HG02588 (cell line): Measurements from ENCODE around the gene ZNF23.

Experiments used
- ATAC-seq: cut with Tn5 transposase; IDR thresholded peaks from one replicate; pipeline ENCODE4 v1.9.1; 2021; ENCODE audit warnings: mild to moderate bottlenecking, moderate library complexity; ENCODE audit not compliant: unreplicated experiment

Gene ZNF23

DNA sequence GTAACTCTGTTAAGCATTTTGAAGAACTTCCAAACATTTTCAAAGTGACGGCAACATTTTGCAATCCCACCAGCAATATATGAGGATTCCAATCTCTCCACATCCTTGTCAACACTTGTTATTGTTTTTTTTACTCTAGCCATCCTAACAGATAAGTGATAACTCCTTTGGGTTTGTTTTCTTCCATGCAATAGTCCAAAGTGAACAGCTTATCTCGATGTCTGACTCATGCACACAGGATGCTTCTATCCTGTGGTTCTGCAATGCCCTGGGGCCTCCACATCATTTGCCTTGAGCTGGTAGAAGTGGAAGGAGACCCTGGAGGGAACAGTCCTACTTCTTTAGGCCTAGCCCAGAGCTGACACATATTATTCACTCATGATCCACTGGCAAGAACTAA lies 33.2 kb downstream of the ZNF23 start:
- ATAC-seq, result no peak

DNA sequence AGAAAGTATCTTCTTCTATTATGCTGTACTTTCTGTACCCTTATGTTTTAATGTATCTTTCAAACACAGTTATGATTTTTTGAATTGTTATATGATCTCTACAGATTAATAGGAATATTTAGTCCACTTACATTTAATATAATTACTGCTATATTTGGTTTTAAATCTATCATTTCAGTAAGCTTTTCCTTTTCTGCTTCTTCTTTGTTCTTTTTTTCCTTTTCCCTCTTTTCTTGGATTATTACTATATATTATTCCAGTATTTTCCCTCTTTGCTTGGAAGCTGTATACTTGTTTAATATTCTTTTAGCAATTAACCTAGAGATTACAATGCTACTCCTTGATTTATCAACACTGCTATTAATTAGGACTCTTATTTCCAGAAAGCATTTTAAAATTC lies 33.7 kb downstream of the ZNF23 start:
- no peak for ATAC-seq

DNA sequence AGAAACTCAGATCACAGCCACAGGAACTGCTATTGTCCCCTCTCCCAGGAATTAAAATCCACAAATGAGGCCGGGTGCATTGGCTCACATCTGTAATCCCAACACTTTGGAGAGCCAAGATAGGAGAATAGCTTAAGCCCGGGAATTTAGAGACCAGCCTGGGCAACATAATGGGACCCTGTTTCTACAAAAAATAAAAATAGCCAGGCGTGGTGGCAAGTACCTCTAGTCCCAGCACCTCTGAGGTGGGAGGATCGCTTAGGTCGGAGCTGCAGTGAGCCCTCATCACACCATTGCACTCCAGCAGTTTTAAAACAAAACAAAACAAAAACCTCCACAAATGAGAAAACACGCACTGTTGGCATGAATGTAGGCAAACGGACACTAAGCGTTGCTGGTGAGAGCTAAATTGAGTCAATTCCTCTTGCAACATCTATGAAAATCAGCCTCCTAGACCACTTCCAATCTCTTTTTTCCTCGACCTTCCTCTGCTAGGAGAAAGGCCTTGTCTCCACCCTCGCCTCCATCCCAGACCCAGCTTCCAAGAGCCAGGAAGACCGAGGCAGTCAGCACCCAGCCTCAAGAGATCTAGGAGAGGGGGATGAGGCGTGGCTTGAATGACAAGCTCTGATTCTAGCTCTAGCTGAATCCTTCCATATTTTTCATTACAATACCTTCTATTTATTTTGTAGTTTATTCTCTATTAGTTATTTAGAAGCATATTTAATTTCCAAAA lies 35.0 kb downstream of the ZNF23 start:
- peak; percentile 18 for ATAC-seq

DNA sequence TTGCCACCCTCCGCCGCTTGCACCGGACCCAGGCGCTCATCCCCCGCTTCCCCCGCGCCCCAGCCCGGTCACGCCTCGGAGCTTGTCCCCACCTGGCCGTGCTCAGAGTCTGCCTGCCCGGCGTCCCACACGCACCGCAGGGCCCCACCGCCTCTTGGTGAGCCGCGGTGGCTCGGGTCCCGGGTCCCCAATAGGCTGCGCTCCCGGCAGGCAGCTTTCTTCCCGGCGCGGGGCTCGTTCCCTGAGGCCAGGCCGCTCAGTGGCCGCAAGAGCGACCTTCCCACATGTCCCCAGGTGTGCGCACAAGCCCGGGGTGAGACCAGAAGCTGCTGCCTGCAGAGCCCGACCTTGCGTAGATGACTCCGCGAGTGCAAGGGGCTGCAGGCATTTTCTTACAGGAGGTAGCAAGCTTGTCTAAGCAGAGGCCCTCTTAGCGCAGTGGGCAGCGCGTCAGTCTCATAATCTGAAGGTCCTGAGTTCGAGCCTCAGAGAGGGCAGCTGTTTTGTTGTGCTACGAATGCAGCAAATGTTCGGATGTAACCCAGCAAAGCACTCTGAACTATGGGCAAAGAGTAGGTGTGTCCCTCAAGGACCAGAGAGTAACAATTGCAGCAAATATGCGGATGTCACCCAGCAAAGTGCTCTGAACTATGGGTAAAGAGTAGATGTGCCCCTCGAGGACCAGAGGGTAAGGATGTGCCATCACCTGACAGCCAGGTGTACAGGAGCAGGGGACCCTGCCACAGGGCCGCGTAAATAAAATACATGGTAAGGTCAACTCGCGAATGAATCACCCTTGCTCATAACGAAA lies 35.8 kb downstream of the ZNF23 start:
- peak; percentile 63 for ATAC-seq

DNA sequence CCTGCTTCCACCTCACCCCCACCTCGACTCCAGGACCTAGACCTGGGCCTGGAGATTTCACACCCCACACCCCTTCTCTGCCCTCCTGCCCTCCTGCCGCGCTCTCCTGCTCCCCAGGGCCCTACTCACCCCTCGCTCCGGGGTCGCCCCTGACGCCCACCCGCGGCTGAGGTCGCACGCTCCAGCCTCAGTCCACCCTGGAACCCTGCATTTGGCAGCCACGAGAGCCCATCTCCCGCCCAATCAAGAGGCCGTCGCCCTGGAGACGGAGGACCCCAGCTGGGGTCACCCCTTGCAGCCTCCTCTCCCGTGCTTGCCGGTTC lies 36.3 kb downstream of the ZNF23 start:
- ATAC-seq, result no peak

DNA sequence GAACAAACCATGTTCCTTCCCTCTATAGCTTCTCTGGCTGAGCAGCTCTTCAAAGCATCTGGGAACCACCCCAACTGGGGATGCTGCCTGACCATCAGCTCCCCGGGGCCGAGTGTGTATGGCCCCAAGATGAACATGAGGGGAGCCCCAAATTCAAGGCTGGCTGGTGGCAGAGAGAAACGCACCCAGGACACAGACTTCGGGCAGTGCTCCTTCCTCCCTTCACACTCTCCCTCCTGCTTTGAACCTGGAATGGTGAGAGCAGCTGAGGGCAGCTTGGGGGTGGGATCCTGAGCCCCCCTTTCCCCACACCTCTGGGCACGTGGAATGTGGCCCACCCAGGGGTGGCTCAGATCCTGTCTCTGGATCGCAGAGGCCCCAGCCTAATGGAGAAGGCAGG lies 37.4 kb downstream of the ZNF23 start:
- ATAC-seq, result no peak

DNA sequence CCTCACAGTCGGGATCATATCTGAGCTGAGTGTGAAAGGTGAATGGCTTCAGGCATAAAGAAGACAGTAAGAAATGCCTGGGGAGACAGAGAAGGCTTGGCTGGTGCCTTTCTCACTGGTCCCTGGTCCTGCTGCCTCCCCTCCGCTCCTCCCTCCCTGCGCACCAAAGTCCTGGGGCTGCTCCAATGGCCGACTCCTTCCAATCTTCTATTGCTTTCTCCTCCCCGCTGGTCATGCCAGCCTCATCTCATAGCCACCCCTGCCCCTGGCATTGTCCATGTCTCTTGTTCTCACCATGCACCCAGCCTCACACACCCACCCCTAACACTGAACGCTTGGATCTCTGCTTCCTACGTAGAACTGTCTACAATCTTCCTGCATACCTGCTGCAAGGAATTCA lies 38.2 kb downstream of the ZNF23 start:
- ATAC-seq, result no peak

DNA sequence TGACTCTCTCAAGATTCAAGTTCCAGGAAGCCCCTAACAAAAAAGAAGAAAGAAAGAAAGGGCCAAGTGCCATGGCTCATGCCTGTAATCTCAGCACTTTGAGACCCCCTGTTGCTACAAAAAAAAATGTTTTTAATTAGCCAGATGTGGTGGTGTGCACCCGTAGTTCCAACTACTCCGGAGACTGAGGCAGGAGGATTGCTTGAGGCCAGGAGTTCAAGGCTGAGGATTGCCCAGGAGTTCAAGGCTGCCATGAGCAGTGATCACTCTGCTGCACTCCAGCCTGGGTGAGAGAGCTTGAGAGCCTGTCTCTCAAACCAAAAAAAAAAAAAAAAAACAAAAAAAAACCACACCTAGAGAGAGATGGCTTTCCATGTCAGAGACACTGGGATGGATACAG lies 39.0 kb downstream of the ZNF23 start:
- ATAC-seq, result no peak

DNA sequence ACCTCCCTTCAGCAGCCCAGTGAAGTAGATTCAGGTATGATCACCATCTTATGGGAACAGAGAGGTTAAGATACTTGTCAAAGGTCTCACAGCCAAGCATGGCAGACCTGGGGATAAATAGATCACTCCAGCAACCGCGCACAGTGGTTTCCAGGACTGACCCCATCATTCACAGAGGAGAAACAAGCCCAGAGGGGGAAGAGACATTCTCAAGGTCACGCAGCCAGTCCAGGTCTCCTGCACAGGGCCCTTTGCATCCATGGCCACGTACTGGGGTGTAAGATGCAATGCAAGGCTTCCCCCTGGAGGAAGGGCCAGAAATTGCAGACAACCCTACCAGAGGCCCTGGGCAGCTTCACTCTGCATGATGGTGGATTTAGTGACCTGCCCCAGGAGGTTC lies 40.1 kb downstream of the ZNF23 start:
- ATAC-seq, result no peak

DNA sequence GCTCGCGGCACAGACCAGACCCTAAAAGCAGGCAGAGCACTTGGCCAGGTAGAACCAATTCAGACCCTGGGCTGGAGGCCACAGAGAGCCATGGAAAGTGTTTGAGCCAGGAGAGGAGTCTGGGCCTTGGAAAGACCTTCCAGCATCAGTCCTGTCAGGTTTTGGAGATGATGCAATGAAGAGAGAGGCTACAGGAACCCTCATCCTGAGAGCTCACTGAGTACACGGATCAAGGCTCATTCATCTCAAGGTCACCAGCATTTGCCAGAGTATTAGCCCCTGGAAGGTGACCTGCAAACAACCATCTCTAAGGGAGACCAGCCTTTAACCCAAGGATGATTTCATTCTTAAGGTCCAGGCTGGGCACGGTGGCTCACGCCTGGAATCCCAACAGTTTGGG lies 48.0 kb downstream of the ZNF23 start:
- ATAC-seq, result no peak

DNA sequence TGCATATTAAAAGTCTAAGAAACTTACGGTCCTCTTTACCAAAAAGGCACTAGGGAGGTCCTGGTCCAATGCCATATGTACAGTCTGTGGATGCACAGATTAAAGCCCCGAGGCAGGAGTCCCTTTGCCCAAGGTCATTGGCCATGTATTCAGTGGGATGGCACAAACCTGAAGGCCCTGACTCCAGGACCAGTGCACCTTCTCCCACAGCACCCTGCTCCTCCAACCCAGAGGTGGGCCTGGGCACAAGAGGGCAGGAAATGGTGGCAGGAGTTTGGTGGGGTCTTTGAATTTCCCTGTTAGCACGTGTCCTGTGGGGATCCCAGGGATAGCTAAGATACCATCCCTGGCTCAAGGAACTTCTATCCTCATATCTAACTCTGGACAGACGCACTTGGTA lies 48.7 kb downstream of the ZNF23 start:
- no peak for ATAC-seq

DNA sequence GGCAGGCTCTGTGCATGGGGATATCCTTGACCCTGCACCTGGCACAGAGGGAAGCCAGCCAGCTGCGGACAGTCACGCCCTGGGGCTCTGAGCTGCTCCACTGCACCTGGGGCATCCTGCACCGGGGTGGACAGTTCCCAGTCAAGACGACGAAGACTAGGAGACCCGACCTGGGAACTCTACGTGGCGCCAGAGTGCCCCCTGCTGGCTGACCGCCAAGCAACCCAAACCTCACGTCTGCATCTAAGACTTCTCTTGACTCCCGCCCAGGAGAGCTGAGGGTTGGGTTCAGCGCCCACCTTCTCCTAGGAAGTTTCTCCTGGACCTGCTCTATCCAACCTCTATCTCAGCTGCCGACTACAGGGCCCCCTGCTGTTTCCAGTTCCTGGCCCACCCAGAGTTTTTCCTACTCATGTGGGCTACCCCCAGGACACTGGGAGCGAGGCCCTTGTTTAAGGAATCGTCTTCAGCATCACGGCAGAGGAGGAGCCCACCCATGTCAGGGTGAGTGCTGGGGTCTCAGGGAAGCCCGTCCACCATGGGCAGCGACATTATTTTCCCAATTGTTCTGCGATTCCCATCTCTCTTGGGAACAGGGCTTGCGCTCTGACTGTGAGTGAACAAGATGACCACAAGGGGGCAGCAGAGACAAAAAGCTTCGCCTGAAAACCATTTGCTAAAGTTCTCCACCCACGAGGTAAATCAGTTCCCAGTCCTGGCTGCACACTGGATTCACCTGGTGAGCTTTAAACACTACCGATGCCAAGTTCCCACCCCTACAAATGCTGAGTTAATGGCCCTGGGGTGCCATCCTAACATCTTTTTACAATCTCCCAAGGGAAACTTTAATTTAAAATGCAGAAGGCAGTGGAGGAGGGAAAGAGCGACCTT lies 49.5 kb downstream of the ZNF23 start:
- peak; percentile 71 for ATAC-seq

DNA sequence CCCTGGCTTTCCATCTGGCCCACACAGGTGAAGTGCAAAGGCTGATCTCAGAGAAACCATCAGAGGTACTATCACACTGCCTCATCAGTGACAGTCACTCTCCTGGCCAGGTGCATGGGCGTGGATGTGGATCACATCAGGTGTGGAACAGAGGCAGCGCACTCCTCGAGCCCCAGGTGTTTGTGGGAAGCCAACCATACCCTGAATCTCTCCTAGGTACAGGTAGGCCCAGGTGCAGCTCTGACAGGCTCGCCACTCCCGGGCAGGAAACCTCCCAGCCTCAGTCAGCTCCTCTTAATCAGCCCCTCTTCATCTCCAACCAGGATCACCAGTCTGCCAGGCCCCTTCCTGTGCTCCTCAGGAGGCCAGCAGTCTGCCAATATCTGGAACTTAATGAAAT lies 51.9 kb downstream of the ZNF23 start:
- no peak for ATAC-seq

DNA sequence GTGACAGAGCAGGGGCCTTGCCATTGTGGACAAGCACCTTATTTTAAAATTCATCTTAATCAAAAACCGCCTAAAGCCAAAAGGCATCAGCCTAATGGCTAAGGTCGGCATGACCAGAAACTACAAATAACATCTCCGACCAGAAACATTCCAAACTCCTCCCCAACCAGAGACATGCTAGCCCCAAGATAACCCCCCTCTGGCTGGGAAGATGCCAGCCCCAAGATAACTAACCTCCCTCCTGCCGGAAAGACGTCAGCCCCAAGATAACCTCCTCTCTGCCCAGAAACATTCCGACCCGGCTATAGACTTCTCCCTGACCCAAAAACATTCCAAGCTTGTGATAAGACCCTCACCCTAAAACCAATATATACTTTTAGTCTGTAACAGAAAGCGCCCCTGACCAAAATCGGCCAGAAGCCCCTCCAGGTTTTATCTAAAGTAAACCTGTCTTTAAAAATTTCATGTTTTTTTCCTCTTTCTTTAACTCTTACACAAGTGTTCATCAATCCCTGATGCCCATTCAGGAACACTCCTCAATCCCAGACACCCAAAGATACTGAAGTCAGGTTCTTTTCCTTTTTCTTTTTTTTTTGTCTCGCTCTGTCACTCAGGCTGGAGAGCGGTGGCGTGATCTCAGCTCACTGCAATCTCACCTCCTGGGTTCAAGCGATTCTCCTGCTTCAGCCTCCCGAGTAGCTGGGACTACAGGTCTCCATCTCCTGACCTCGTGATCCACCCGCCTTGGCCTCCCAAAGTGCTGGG lies 52.9 kb downstream of the ZNF23 start:
- no peak for ATAC-seq

DNA sequence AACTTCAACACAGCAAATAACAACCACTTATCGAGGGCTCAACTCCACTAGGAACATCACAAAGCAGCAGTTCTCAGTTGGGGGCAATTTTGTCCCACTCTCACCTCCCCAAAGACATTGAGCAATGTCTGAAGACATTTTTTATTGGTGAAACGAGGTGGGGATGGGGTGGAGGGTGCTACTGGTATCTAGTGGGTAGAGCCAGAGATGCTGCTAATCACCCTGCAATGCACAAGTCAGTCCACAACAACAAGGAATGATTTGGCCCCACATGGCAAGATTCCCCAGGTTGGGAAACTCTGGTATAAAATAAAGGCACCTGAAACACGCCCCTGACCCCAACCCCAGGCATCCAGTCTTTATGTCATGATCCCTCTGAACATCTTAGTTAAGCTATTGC lies 53.5 kb downstream of the ZNF23 start:
- no peak for ATAC-seq

DNA sequence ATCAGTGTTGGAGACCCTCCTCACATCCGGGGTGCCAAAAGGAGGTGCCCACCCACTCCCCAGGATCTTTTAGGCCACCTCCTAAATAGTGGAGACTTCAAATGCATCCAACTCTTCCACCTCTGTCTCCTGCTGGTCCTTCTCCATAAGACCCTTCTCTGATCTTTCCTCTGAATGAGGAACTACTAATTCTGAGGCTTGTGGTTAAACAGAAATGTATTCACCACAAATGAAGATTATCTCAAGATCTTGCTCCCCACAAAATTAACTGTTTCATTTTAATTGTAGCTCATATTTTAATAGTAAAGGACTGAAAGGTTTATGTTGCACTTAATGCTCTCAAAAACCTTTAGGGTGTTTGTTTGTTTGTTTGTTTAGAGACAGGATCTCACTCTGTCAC lies 54.3 kb downstream of the ZNF23 start:
- no peak for ATAC-seq

DNA sequence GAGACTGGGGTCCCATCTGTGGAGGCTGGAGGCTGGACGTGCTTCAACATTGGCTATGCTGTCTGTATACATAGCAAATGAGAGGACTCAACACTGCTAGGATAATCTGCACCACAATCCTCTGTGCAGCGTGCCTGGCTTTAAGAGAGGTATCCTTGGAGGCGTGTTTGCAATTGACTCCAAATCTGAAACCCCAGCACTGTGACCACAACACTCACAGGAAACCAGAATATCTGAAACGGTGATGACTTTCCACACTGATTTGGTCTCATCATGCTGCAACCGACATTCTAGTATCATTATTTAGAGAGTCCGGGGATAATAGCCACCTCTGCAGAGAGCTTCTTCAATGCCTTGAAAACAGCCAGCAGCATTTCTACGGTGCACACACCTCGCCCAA lies 55.3 kb downstream of the ZNF23 start:
- no peak for ATAC-seq

DNA sequence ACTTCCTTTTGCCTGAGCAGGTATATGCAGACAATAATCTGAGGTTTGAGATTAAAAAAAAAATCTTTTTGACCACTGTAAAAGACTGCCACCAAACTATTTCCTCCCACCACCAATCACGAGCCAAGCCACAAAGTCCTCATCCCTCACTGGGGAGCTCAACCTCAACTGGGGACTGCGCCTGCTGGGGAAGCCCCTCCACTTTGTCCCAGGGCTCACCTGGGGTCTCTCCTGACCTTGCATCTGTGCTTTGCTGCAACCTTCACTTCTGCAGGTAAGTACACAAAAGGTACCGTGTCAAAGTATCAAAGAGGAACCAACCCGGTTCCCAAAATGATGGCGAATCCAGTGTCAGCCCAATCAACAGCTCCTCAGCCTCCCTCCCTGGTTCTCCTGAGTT lies 55.7 kb downstream of the ZNF23 start:
- ATAC-seq, result no peak

DNA sequence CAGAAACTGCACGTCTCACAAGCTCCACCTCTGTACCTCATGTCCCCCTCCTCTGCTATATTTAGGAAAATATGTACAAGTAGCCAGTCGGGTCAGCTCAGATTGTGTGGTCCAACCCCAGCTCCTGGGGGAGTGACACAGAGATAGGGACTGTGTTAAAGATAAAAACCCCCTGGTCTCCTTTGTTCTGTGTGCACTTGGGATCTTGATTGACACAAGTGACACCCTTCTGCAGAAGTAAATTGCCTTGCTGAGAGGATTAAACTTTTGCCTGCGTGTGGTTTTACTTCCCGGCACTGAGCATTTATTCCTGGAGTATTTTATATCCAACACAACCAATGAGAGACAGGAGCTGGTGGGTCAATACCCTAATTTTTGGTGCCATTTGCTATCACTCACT lies 57.7 kb downstream of the ZNF23 start:
- ATAC-seq, result no peak

DNA sequence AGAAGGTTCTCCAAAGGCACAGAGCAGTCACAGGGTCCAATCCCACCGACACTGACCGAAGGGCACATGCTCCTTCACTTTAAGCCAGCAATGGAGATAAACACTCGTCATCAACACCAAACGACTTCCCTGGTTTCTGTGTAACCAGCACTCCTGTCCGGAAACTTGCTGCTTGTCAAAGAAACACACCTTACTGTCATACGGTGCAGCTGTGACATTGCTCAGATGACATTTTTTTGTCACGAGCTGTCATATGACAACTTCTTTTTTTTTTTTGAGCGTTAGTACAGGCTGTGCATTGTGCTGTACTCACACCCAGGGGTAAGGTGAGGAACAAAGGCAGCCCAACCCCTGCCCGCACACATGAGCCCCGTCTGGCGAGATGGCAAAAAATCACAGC lies 59.4 kb downstream of the ZNF23 start:
- ATAC-seq, result no peak

DNA sequence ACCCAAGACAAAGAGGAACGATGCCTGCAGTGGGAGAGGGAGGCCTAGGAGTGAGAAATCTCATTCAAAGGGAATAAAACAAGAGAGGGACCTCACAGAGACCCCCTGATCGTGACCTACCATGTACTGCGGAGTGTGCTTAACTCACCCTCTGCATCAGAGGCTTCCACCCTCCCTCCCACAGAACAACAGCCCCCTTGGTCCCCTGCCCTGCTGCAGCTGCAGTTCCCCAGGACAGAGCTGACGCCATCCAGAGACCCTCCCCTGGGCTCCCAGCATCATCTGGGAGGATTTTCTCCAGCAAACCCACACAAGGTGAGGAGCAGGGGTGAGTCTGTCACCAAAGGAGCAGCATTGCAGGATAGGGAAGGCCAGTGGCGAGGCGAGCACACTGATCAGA lies 60.0 kb downstream of the ZNF23 start:
- ATAC-seq, result no peak
